ENCODE results near the gene DECR2. TPM values are rescaled to one million over a fixed set of nuclear protein-coding genes. Genes with fewer than 3 reads are reported as not detected.

The DECR2 gene
- total and polyA plus RNA-seq, 2 of the 13 experiments (the other 11 are each of a cell fraction or from before 2014, with no cell fraction given) = 36.3 to 44.6 TPM

- TF ChIP-seq STAT6 (CRISPR knock-in tag; IDR thresholded peaks at IDR 0.05; ENCODE audit: borderline replicate concordance) (no peak), DNMT3B (CRISPR knock-in tag; conservative IDR thresholded peaks at IDR 0.05) (no peak), GPN1 (CRISPR knock-in tag; IDR thresholded peaks at IDR 0.05; ENCODE audit: borderline replicate concordance) (no peak), SCMH1 (CRISPR knock-in tag; IDR thresholded peaks at IDR 0.05; ENCODE audit: borderline replicate concordance) (no peak), FOXJ3 (CRISPR knock-in tag; IDR thresholded peaks at IDR 0.05; ENCODE audit: borderline replicate concordance) (no peak), ZBED4 (CRISPR knock-in tag; IDR thresholded peaks at IDR 0.05; ENCODE audit: borderline replicate concordance) (no peak), PAX8 (CRISPR knock-in tag; IDR thresholded peaks at IDR 0.05; ENCODE audit: borderline replicate concordance) (no peak), KDM5A (IDR thresholded peaks at IDR 0.05; ENCODE audit: borderline replicate concordance, low read length) (no peak), FOXM1 (CRISPR knock-in tag; IDR thresholded peaks at IDR 0.05) (no peak), ZNF672 (CRISPR knock-in tag; IDR thresholded peaks at IDR 0.05) (no peak), ZNF775 (CRISPR knock-in tag; IDR thresholded peaks at IDR 0.05; ENCODE audit: borderline replicate concordance) (no peak), ZNF550 (CRISPR knock-in tag; IDR thresholded peaks at IDR 0.05; ENCODE audit: borderline replicate concordance) (no peak), ZNF468 (CRISPR knock-in tag; IDR thresholded peaks at IDR 0.05) (no peak), TP53 (CRISPR knock-in tag; conservative IDR thresholded peaks at IDR 0.05) (no peak)
- TF ChIP-seq, protein P1, sequence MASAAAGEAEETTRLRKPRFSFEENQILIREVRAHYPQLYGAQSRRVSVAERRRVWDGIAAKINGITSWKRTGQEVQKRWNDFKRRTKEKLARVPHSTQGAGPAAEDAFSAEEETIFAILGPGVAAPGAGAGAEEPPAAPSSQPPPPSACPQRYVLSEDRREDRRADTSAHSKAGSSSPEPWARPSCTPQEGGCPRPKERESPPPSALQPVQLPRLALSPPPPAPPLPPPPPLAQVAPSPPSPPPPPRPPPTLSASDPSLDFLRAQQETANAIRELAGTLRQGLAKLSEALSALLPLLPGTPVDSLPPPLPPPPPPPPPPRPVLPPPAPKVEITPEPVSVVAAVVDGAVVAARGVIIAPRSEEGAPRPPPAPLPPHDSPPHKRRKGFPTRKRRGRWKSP (CRISPR knock-in tag; IDR thresholded peaks at IDR 0.05) = no peak
- TF ChIP-seq, protein P2, sequence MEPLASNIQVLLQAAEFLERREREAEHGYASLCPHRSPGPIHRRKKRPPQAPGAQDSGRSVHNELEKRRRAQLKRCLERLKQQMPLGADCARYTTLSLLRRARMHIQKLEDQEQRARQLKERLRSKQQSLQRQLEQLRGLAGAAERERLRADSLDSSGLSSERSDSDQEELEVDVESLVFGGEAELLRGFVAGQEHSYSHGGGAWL (CRISPR knock-in tag; IDR thresholded peaks at IDR 0.05) = no peak
- TF ChIP-seq, protein P3, sequence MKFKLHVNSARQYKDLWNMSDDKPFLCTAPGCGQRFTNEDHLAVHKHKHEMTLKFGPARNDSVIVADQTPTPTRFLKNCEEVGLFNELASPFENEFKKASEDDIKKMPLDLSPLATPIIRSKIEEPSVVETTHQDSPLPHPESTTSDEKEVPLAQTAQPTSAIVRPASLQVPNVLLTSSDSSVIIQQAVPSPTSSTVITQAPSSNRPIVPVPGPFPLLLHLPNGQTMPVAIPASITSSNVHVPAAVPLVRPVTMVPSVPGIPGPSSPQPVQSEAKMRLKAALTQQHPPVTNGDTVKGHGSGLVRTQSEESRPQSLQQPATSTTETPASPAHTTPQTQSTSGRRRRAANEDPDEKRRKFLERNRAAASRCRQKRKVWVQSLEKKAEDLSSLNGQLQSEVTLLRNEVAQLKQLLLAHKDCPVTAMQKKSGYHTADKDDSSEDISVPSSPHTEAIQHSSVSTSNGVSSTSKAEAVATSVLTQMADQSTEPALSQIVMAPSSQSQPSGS (CRISPR knock-in tag; IDR thresholded peaks at IDR 0.05) = 0 out of 2 replicates have a peak, but pooled peaks have one; percentile 28
- TF ChIP-seq, protein P4, sequence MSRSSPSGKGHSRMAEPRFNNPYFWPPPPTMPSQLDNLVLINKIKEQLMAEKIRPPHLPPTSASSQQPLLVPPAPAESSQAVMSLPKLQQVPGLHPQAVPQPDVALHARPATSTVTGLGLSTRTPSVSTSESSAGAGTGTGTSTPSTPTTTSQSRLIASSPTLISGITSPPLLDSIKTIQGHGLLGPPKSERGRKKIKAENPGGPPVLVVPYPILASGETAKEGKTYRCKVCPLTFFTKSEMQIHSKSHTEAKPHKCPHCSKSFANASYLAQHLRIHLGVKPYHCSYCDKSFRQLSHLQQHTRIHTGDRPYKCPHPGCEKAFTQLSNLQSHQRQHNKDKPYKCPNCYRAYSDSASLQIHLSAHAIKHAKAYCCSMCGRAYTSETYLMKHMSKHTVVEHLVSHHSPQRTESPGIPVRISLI (CRISPR knock-in tag; IDR thresholded peaks at IDR 0.05; ENCODE audit: borderline replicate concordance) = no peak
These were observed 31.2 kb upstream of the DECR2 start, which contains the start of gene MRPL28 (continued) for GRCh38 chr16:370443-370842.

All from HepG2 (cell line).